HepG2 (cell line): Measurements from ENCODE around the gene OLFM1. TPM values are rescaled to one million over a fixed set of nuclear protein-coding genes. Genes with fewer than 3 reads are reported as not detected.

Experiments used
- ATAC-seq: fragments of 200-7000 bp; cut with Tn5 transposase; 3 replicates; pipeline ENCODE4 v1.9.1; 2020; ENCODE audit warnings: mild to moderate bottlenecking, moderate library complexity
- BruUV-seq: library from RNA; stranded (reverse); fragments of 400-500 nt; replicated peaks from 2 replicates; lab custom pipeline; 2021; lab: Mats Ljungman, UMichigan
- CTCF ChIA-PET: fragments of 300-600 bp; formaldehyde crosslinking; extraction: SDS; loops from one replicate; lab custom pipeline; 2021; ENCODE audit warnings: low total read pairs, inconsistent platforms, low intra/inter-chr PET ratio; lab: Yijun Ruan, JAX
- POLR2A ChIA-PET: fragments of 350-600 bp; sonication (Branson Sonifier 250); formaldehyde crosslinking; loops from one replicate; lab custom pipeline; 2020; ENCODE audit warnings: antibody characterized with exemption, inconsistent platforms; lab: Yijun Ruan, JAX
- DNase-seq: peaks from one replicate; pipeline ENCODE4 v3.0.0-alpha.2; 2015; ENCODE audit warnings: low spot score
- FAIRE-seq: peaks from 3 replicates; lab custom pipeline; 2011; peaks lifted over from hg19 to GRCh38; lab: Jason Lieb, UNC
- H2AFZ ChIP-seq: one replicate; pipeline ENCODE4 v1.6.1; 2011; ENCODE audit warnings: low read length, inconsistent platforms
- H3K27ac ChIP-seq: fragments of 300-600 bp; 3 replicates; pipeline ENCODE4 v1.8.0; 2011; ENCODE audit warnings: mixed run types, mild to moderate bottlenecking, mixed read lengths, low read length, inconsistent platforms; ENCODE audit not compliant: insufficient read depth; ENCODE audit errors: extremely low read length
- H3K27me3 ChIP-seq, 2 experiments: fragments of 200-600 bp in 1 of 2; 2 replicates in 1 of 2; 3 replicates in 1 of 2; pipeline versions ENCODE4 v1.6.0 to v1.8.0; 2011; ENCODE audit warnings: low read length in 2 of 2, mild to moderate bottlenecking in 2 of 2, moderate library complexity in 2 of 2, inconsistent platforms in 1 of 2; ENCODE audit not compliant: insufficient read depth in 2 of 2, control insufficient read depth in 1 of 2
- H3K36me3 ChIP-seq, 2 experiments: fragments of 200-600 bp in 1 of 2; replicated peaks in 1 of 2; 2 replicates in 1 of 2; 3 replicates in 1 of 2; pipeline versions ENCODE4 v1.5.1 to v1.8.0; 2011; ENCODE audit warnings: low read length in 2 of 2, inconsistent platforms in 1 of 2; ENCODE audit not compliant: insufficient read depth in 2 of 2, control insufficient read depth in 1 of 2
- H3K4me1 ChIP-seq: 2 replicates; pipeline ENCODE4 v1.5.1; 2012; ENCODE audit warnings: low read length, inconsistent platforms; ENCODE audit not compliant: insufficient read depth
- H3K4me2 ChIP-seq: 2 replicates; pipeline ENCODE4 v1.6.0; 2011; ENCODE audit warnings: low read depth, low read length, inconsistent platforms
- H3K4me3 ChIP-seq, 3 experiments: fragments of 200-600 bp in 1 of 3; sonication (generic), shearing (Covaris generic) in 1 of 3; replicated peaks in 1 of 3; 2 replicates each; pipeline ENCODE4 v1.5.1; 2011 to 2016; ENCODE audit warnings: low read length in 3 of 3, inconsistent platforms in 2 of 3, low read depth in 2 of 3, mild to moderate bottlenecking in 2 of 3, control low read depth in 1 of 3, mixed read lengths in 1 of 3; ENCODE audit not compliant: insufficient read depth in 1 of 3
- H3K79me2 ChIP-seq: one replicate; pipeline ENCODE4 v1.6.1; 2011; ENCODE audit warnings: low read length, inconsistent platforms; ENCODE audit not compliant: insufficient read depth
- H3K9ac ChIP-seq: 2 replicates; pipeline ENCODE4 v1.6.0; 2011; ENCODE audit warnings: mild to moderate bottlenecking, low read depth, low read length, inconsistent platforms; ENCODE audit not compliant: insufficient read depth
- H3K9me3 ChIP-seq: 2 replicates; pipeline ENCODE4 v1.5.1; 2012; ENCODE audit warnings: mild to moderate bottlenecking, low read length
- H4K20me1 ChIP-seq: 2 replicates; pipeline ENCODE4 v1.6.0; 2011; ENCODE audit warnings: inconsistent platforms, mild to moderate bottlenecking, low read length, moderate library complexity; ENCODE audit not compliant: insufficient read depth
- ETV5 ChIP-seq: IDR thresholded peaks from 2 replicates; pipeline ENCODE4 v1.6.1; 2018; ENCODE audit warnings: missing biosample characterization, missing genetic modification reagents, inconsistent platforms, borderline replicate concordance
- GZF1 ChIP-seq: sonication (generic); formaldehyde crosslinking; IDR thresholded peaks from 2 replicates; pipeline ENCODE4 v1.5.1; 2020; ENCODE audit warnings: mild to moderate bottlenecking, missing genetic modification reagents
- JDP2 ChIP-seq: sonication (generic); formaldehyde crosslinking; IDR thresholded peaks from 2 replicates; pipeline ENCODE4 v1.8.1; 2022; ENCODE audit warnings: missing genetic modification reagents, borderline replicate concordance
- MAFF ChIP-seq: IDR thresholded peaks from 2 replicates; pipeline ENCODE4 v1.6.1; 2011; ENCODE audit warnings: low read depth, low read length, improper control_type of control experiment
- MTA3 ChIP-seq: sonication (generic); formaldehyde crosslinking; IDR thresholded peaks from 2 replicates; pipeline ENCODE4 v1.4.0; 2020; ENCODE audit warnings: missing genetic modification reagents
- MTF2 ChIP-seq: sonication (generic); formaldehyde crosslinking; IDR thresholded peaks from 2 replicates; pipeline ENCODE4 v1.5.0; 2020; ENCODE audit warnings: missing genetic modification reagents, borderline replicate concordance
- NFIB ChIP-seq: sonication (generic); formaldehyde crosslinking; IDR thresholded peaks from 2 replicates; pipeline ENCODE4 v1.9.0; 2021; ENCODE audit warnings: missing genetic modification reagents, mild to moderate bottlenecking, borderline replicate concordance
- PCBP2 ChIP-seq: fragments of 200-400 bp; formaldehyde crosslinking; optimal IDR thresholded peaks from 2 replicates; pipeline ENCODE3; 2018; ENCODE audit warnings: low read length, low read depth; ENCODE audit not compliant: poor library complexity, severe bottlenecking
- PHB2 ChIP-seq: fragments of 450-650 bp; IDR thresholded peaks from 2 replicates; pipeline ENCODE4 v1.6.1; 2018; ENCODE audit not compliant: partially characterized antibody
- PHF20 ChIP-seq: sonication (generic); formaldehyde crosslinking; IDR thresholded peaks from 2 replicates; pipeline ENCODE4 v1.5.0; 2020; ENCODE audit warnings: mild to moderate bottlenecking, missing genetic modification reagents
- SIX1 ChIP-seq: sonication (generic); formaldehyde crosslinking; IDR thresholded peaks from 2 replicates; pipeline ENCODE4 v1.4.0; 2020; ENCODE audit warnings: missing genetic modification reagents, borderline replicate concordance
- ZBTB38 ChIP-seq: sonication (generic); formaldehyde crosslinking; IDR thresholded peaks from 2 replicates; pipeline ENCODE4 v1.5.1; 2020; ENCODE audit warnings: mild to moderate bottlenecking, missing genetic modification reagents
- ZFP82 ChIP-seq: sonication (generic); formaldehyde crosslinking; IDR thresholded peaks from 2 replicates; pipeline ENCODE4 v1.5.1; 2020; ENCODE audit warnings: mild to moderate bottlenecking, missing genetic modification reagents, borderline replicate concordance
- ZFP90 ChIP-seq: sonication (generic); formaldehyde crosslinking; IDR thresholded peaks from 2 replicates; pipeline ENCODE4 v1.8.0; 2022; ENCODE audit warnings: missing genetic modification reagents, mild to moderate bottlenecking, inconsistent platforms, borderline replicate concordance
- ZNF232 ChIP-seq: sonication (generic); formaldehyde crosslinking; IDR thresholded peaks from 2 replicates; pipeline ENCODE4 v1.4.0; 2020; ENCODE audit warnings: missing genetic modification reagents, borderline replicate concordance
- ZNF441 ChIP-seq: sonication (generic); formaldehyde crosslinking; IDR thresholded peaks from 2 replicates; pipeline ENCODE4 v1.7.0; 2021; ENCODE audit warnings: missing genetic modification reagents, borderline replicate concordance
- WGBS: methylation state at CpG from one replicate; pipeline ENCODE4 v1.1.6; 2017; ENCODE audit warnings: low lambda C conversion rate; 5-methylcytosine and 5-hydroxymethylcytosine counted together
- in situ Hi-C: cut with HindIII; loops from 2 replicates; pipeline ENCODE4 v1.10.0; 2017; ENCODE audit warnings: low pct_unique_long_range_greater_than_20kb; ENCODE audit not compliant: extremely low pct_ligation_motif_present
- intact Hi-C: fragments of 100-400 bp; cut with micrococcal nuclease; formaldehyde crosslinking; loops from one replicate; pipeline ENCODE4 v1.10.0; 2022; ENCODE audit not compliant: unreplicated experiment
- polyA plus RNA-seq, 8 experiments: library from polyadenylated mRNA; depleted of rRNA in 3 of 8; stranded (reverse) in 7 of 8; unstranded in 1 of 8; fragments of >200 nt; fragmentation: Illumina TruSeq in 4 of 8; extraction: Trizol in 4 of 8; gene quantifications; 2 replicates each; pipeline versions ENCODE4 v1.2.1 to v1.2.3, GENCODE V29; 2011 to 2016; ENCODE audit warnings: low read depth in 4 of 8, missing spikeins in 1 of 8, mixed read lengths in 1 of 8; ENCODE audit not compliant: insufficient read depth in 1 of 8
- total RNA-seq, 5 experiments: library from RNA; depleted of rRNA; stranded (reverse); fragments of >200 nt; fragmentation: Illumina TruSeq; extraction: Trizol; gene quantifications; 2 replicates each; pipeline ENCODE4 v1.2.3, GENCODE V29; 2016; ENCODE audit warnings: low read depth in 1 of 5
- TF ChIP-seq, protein P1 (sequence below): sonication (generic); formaldehyde crosslinking; IDR thresholded peaks from 2 replicates; pipeline ENCODE4 v1.4.0; 2020; ENCODE audit warnings: missing genetic modification reagents
- TF ChIP-seq, protein P2 (sequence below): sonication (generic); formaldehyde crosslinking; IDR thresholded peaks from 2 replicates; pipeline ENCODE4 v1.5.0; 2020; ENCODE audit warnings: mild to moderate bottlenecking, low read depth, missing genetic modification reagents, borderline replicate concordance
- TF ChIP-seq, protein P3 (sequence below): sonication (generic); formaldehyde crosslinking; IDR thresholded peaks from 2 replicates; pipeline ENCODE4 v1.5.1; 2020; ENCODE audit warnings: missing genetic modification reagents, mild to moderate bottlenecking, borderline replicate concordance
- TF ChIP-seq, protein P4 (sequence below): sonication (generic); formaldehyde crosslinking; IDR thresholded peaks from 2 replicates; pipeline ENCODE4 v1.8.1; 2023; ENCODE audit warnings: missing genetic modification reagents, mild to moderate bottlenecking, borderline replicate concordance

Gene OLFM1
- total and polyA plus RNA-seq, 2 of the 13 experiments (the other 11 are each of a cell fraction or from before 2014, with no cell fraction given) = not detected

DNA sequence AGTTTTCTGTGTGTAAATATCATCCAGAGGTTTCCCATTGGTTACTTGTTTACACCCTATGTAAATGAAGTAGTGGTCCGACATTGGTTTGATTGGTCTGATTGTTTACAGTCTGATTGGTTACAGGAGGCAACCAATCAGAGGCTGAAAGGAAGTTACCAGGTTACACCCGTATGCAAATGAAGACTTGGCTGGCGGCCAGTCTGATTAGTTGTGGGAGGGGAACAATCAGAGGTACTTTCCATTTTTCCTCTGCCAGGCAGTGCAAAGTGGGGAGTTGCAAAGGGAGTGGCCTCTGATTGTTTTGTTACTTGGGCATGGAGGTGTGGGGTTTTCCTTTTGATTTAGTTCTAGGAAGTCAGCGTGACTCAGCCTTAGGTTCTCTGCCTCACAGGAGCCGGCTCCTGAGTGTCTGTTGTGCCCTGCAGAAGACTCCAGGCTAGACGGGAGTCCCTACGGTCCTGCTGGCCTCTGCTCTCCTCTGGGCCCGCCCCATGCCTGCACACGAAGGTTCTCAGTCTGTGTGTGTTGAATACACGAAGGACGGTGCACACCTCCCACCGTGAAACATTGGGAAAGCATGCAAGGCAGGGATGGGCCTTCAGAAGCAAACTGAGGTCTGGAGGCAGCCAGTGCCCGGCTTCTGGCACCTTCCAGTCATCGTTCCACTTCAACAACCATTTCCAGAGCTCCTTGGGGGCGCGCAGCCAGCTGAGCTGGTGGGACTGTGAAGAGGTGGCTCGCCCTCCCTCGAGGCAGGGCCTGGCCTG is 42.9 kb downstream of the OLFM1 start (continued):
- TF ChIP-seq, protein P1, sequence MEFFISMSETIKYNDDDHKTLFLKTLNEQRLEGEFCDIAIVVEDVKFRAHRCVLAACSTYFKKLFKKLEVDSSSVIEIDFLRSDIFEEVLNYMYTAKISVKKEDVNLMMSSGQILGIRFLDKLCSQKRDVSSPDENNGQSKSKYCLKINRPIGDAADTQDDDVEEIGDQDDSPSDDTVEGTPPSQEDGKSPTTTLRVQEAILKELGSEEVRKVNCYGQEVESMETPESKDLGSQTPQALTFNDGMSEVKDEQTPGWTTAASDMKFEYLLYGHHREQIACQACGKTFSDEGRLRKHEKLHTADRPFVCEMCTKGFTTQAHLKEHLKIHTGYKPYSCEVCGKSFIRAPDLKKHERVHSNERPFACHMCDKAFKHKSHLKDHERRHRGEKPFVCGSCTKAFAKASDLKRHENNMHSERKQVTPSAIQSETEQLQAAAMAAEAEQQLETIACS = no peak
- TF ChIP-seq MTF2 (CRISPR knock-in tag) (no peak), ZBTB38 (no peak), ZFP82 (CRISPR knock-in tag) (no peak)
- TF ChIP-seq, protein P2, sequence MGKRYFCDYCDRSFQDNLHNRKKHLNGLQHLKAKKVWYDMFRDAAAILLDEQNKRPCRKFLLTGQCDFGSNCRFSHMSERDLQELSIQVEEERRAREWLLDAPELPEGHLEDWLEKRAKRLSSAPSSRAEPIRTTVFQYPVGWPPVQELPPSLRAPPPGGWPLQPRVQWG (CRISPR knock-in tag) = no peak

DNA sequence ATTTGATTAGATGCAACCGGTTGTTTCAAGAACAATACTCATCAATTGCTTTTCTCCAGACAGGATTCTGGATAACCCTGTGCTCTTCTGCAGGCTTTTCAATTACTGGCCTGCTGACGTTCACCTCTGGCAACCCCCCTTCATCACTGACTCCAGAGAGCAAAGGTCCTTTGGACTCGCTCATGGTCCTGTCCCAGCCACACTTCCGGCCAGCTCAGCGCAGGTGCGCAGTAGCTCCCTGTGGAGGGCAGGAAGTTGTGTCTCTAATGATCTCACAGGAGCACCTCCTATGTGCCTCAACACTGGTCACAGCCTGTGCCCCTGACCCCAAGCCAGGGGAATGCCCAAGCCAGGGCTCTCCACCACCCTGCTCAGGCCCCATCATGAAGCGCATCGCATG is 44.0 kb downstream of the OLFM1 start:
- intact Hi-C loops (no loop called here), in situ Hi-C loops (no loop called here)
- ATAC-seq = no peak
- Histone ChIP-seq H3K9ac (no peak overlapping the region), H3K79me2 (no peaks in the 10 kb centered on the region), H3K4me2 (no peak overlapping the region), H3K4me3 (no peak overlapping the region), H3K4me1 (no peaks in the 10 kb centered on the region), H3K9me3 (no peaks in the 10 kb centered on the region), H3K36me3 (no peaks in the 10 kb centered on the region), H3K27me3 (peaks cover 1 to 61% of the 10 kb centered on the region in 2 experiments; a peak in 3 of 5 replicates), H3K27ac (no peak overlapping the region), H2AFZ (no peak overlapping the region), H4K20me1 (no peaks in the 10 kb centered on the region)
- POLR2A ChIA-PET = no interaction called here
- DNase-seq = no peak
- CTCF ChIA-PET = no interaction called here
- WGBS = 19% methylated on average over 3 of the region's 8 CpGs
- FAIRE-seq = no peak
- BruUV-seq = no TSS peak
- TF ChIP-seq, protein P3, sequence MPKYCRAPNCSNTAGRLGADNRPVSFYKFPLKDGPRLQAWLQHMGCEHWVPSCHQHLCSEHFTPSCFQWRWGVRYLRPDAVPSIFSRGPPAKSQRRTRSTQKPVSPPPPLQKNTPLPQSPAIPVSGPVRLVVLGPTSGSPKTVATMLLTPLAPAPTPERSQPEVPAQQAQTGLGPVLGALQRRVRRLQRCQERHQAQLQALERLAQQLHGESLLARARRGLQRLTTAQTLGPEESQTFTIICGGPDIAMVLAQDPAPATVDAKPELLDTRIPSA (CRISPR knock-in tag) = no peak
- TF ChIP-seq PHF20 = no peak
- no peak for TF ChIP-seq ZNF441
- TF ChIP-seq MTA3 (CRISPR knock-in tag) = no peak
- TF ChIP-seq GZF1 (CRISPR knock-in tag) = no peak
- TF ChIP-seq JDP2 (CRISPR knock-in tag) = no peak
- TF ChIP-seq MAFF = no peak
- TF ChIP-seq NFIB (CRISPR knock-in tag) = no peak
- TF ChIP-seq SIX1 (CRISPR knock-in tag) = no peak
- TF ChIP-seq, protein P4, sequence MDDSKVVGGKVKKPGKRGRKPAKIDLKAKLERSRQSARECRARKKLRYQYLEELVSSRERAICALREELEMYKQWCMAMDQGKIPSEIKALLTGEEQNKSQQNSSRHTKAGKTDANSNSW (CRISPR knock-in tag) = no peak
- no peak for TF ChIP-seq ZFP90 (CRISPR knock-in tag)
- TF ChIP-seq ETV5 (CRISPR knock-in tag) = no peak
- TF ChIP-seq PCBP2 = no peak
- no peak for TF ChIP-seq ZNF232 (CRISPR knock-in tag)
- TF ChIP-seq PHB2 = no peak
